ENCODE data around the gene MAB21L2.

The MAB21L2 gene

GRCh38 chr4:150619042-150619441, 37.1 kb downstream of the MAB21L2 start:
- DNase-seq (ENCODE audit: low read depth): no peak

- DNase-seq (ENCODE audit: low read depth): no peak
Measured at GRCh38 chr4:150624055-150624454, 42.1 kb downstream of the MAB21L2 start.

- no peak for DNase-seq (ENCODE audit: low read depth)
Measured at GRCh38 chr4:150625033-150625432, 43.1 kb downstream of the MAB21L2 start.

- DNase-seq (ENCODE audit: low read depth): no peak
Measured at GRCh38 chr4:150628073-150628472, 46.1 kb downstream of the MAB21L2 start.

- no peak for DNase-seq (ENCODE audit: low read depth)
Measured at GRCh38 chr4:150632639-150633038, 50.7 kb downstream of the MAB21L2 start.
